H1 (cell line): ENCODE results near the gene HOXD12. TPM values are rescaled to one million over a fixed set of nuclear protein-coding genes. Genes with fewer than 3 reads are reported as not detected.

ENCODE experiments used
- CTCF ChIA-PET: fragments of 300-600 bp; sonication (Branson Sonifier 250); formaldehyde crosslinking; loops from one replicate; lab custom pipeline; 2021; ENCODE audit not compliant: partially characterized antibody; lab: Charles Lee
- POLR2A ChIA-PET: fragments of 300-600 bp; sonication (Branson Sonifier 250); formaldehyde crosslinking; loops from one replicate; lab custom pipeline; 2021; ENCODE audit warnings: inconsistent platforms; ENCODE audit not compliant: partially characterized antibody; lab: Charles Lee
- DNase-seq, 2 experiments: peaks; one replicate each; pipeline versions ENCODE4 v3.0.0 to v3.0.0-alpha.2; 2010 to 2022; ENCODE audit warnings: low spot score in 2 of 2, low read depth in 1 of 2, mixed read lengths in 1 of 2
- FAIRE-seq: peaks from 2 replicates; lab custom pipeline; 2011; peaks lifted over from hg19 to GRCh38; lab: Jason Lieb, UNC
- H2AFZ ChIP-seq: 2 replicates; pipeline ENCODE4 v1.8.1; 2012; ENCODE audit warnings: low read length, inconsistent platforms
- H2AK5ac ChIP-seq: 2 replicates; pipeline ENCODE4 v1.6.1; 2013; ENCODE audit warnings: low read depth, low read length
- H2BK120ac ChIP-seq: replicated peaks from 2 replicates; pipeline ENCODE3; 2013; ENCODE audit warnings: low read depth, low read length, inconsistent platforms
- H2BK12ac ChIP-seq: 2 replicates; pipeline ENCODE4 v1.6.1; 2013; ENCODE audit warnings: low read depth, low read length
- H2BK15ac ChIP-seq: 2 replicates; pipeline ENCODE4 v1.6.1; 2013; ENCODE audit warnings: low read length
- H2BK20ac ChIP-seq: 2 replicates; pipeline ENCODE4 v1.6.1; 2013; ENCODE audit warnings: low read length
- H2BK5ac ChIP-seq: 2 replicates; pipeline ENCODE4 v1.6.1; 2013; ENCODE audit warnings: low read depth, low read length
- H3K14ac ChIP-seq: 2 replicates; pipeline ENCODE4 v1.6.1; 2013; ENCODE audit warnings: inconsistent platforms; ENCODE audit not compliant: insufficient read length
- H3K18ac ChIP-seq: 2 replicates; pipeline ENCODE4 v1.6.1; 2013; ENCODE audit warnings: low read length; ENCODE audit errors: extremely low read depth
- H3K23ac ChIP-seq: 2 replicates; pipeline ENCODE4 v1.6.1; 2013; ENCODE audit warnings: inconsistent platforms; ENCODE audit not compliant: insufficient read length
- H3K23me2 ChIP-seq: 2 replicates; pipeline ENCODE4 v1.6.1; 2013; ENCODE audit warnings: low read depth, low read length
- H3K27ac ChIP-seq: 2 replicates; pipeline ENCODE4 v1.6.1; 2011; ENCODE audit warnings: low read depth, low read length, inconsistent platforms
- H3K27me3 ChIP-seq, 4 experiments: replicated peaks in 1 of 4; 1 replicate in 1 of 4; 2 replicates in 3 of 4; pipeline versions ENCODE4 v1.6.1 to v1.8.1; 2011 to 2013; ENCODE audit warnings: low read length in 3 of 4, mild to moderate bottlenecking in 3 of 4, inconsistent platforms in 2 of 4, mixed read lengths in 2 of 4, moderate library complexity in 1 of 4; ENCODE audit not compliant: control insufficient read depth in 3 of 4, insufficient read depth in 3 of 4; ENCODE audit errors: extremely low read depth in 1 of 4
- H3K36me3 ChIP-seq, 4 experiments: 2 replicates each; pipeline versions ENCODE4 v1.6.1 to v1.8.1; 2011 to 2013; ENCODE audit warnings: mild to moderate bottlenecking in 4 of 4, low read length in 3 of 4, moderate library complexity in 2 of 4, control low read depth in 1 of 4, inconsistent platforms in 1 of 4; ENCODE audit not compliant: insufficient read depth in 4 of 4, control insufficient read depth in 2 of 4
- H3K4ac ChIP-seq: replicated peaks from 2 replicates; pipeline ENCODE3; 2013; ENCODE audit warnings: low read length, low read depth, mixed read lengths, inconsistent platforms; ENCODE audit not compliant: insufficient read length
- H3K4me1 ChIP-seq, 4 experiments: replicated peaks in 1 of 4; 1 replicate in 1 of 4; 2 replicates in 3 of 4; pipeline versions ENCODE4 v1.6.1 to v1.8.1; 2011 to 2013; ENCODE audit warnings: low read length in 3 of 4, inconsistent platforms in 2 of 4, mixed read lengths in 1 of 4; ENCODE audit not compliant: insufficient read depth in 4 of 4, control insufficient read depth in 3 of 4
- H3K4me2 ChIP-seq, 2 experiments: 2 replicates each; pipeline versions ENCODE4 v1.6.1 to v1.8.1; 2011 to 2013; ENCODE audit warnings: low read depth in 2 of 2, low read length in 2 of 2, control low read depth in 1 of 2, inconsistent platforms in 1 of 2, mild to moderate bottlenecking in 1 of 2; ENCODE audit not compliant: insufficient read depth in 1 of 2
- H3K4me3 ChIP-seq, 4 experiments: fragments of 200-600, 300-600 bp in 1 of 4; sonication (generic), shearing (Covaris generic), sonication (Bioruptor Twin) in 1 of 4; 2 replicates each; pipeline versions ENCODE4 v1.5.1 to v1.8.1; 2011 to 2016; ENCODE audit warnings: low read length in 4 of 4, low read depth in 3 of 4, control low read depth in 2 of 4, inconsistent platforms in 2 of 4, mild to moderate bottlenecking in 2 of 4, mixed read lengths in 1 of 4, moderate library complexity in 1 of 4; ENCODE audit not compliant: insufficient read depth in 2 of 4; ENCODE audit errors: extremely low read depth in 1 of 4
- H3K56ac ChIP-seq: replicated peaks from 2 replicates; pipeline ENCODE3; 2013; ENCODE audit warnings: low read depth, mild to moderate bottlenecking, mixed read lengths, low read length, inconsistent platforms; ENCODE audit not compliant: insufficient read length
- H3K79me1 ChIP-seq: 2 replicates; pipeline ENCODE4 v1.6.1; 2013; ENCODE audit warnings: low read depth, low read length, control low read depth
- H3K79me2 ChIP-seq, 2 experiments: 2 replicates each; pipeline versions ENCODE4 v1.6.1 to v1.8.1; 2012 to 2013; ENCODE audit warnings: low read length in 2 of 2, mild to moderate bottlenecking in 2 of 2, inconsistent platforms in 1 of 2; ENCODE audit not compliant: insufficient read depth in 2 of 2, control insufficient read depth in 1 of 2
- H3K9ac ChIP-seq, 4 experiments: replicated peaks in 1 of 4; 1 replicate in 1 of 4; 2 replicates in 3 of 4; pipeline versions ENCODE4 v1.6.1 to v1.8.1; 2011 to 2013; ENCODE audit warnings: low read depth in 3 of 4, low read length in 3 of 4, control low read depth in 2 of 4, mild to moderate bottlenecking in 2 of 4, moderate library complexity in 2 of 4, inconsistent platforms in 1 of 4; ENCODE audit errors: extremely low read depth in 1 of 4
- H3K9me3 ChIP-seq, 2 experiments: 2 replicates each; pipeline versions ENCODE4 v1.6.1 to v1.8.1; 2012 to 2013; ENCODE audit warnings: mild to moderate bottlenecking in 2 of 2, moderate library complexity in 2 of 2, control low read depth in 1 of 2, inconsistent platforms in 1 of 2, low read depth in 1 of 2, low read length in 1 of 2, mixed read lengths in 1 of 2; ENCODE audit not compliant: insufficient read depth in 2 of 2
- H4K20me1 ChIP-seq, 2 experiments: replicated peaks in 1 of 2; 2 replicates each; pipeline versions ENCODE3 to v1.8.1; 2011 to 2013; ENCODE audit warnings: inconsistent platforms in 2 of 2, low read length in 2 of 2, mild to moderate bottlenecking in 1 of 2; ENCODE audit not compliant: insufficient read depth in 2 of 2, control insufficient read depth in 1 of 2
- H4K5ac ChIP-seq: 2 replicates; pipeline ENCODE4 v1.6.1; 2013; ENCODE audit warnings: low read length, low read depth, mixed read lengths, inconsistent platforms; ENCODE audit not compliant: insufficient read length
- H4K8ac ChIP-seq: 2 replicates; pipeline ENCODE4 v1.8.0; 2013; ENCODE audit warnings: mild to moderate bottlenecking, moderate library complexity, low read length, inconsistent platforms; ENCODE audit not compliant: insufficient read depth; ENCODE audit errors: extremely low read depth
- H4K91ac ChIP-seq: replicated peaks from 2 replicates; pipeline ENCODE3; 2013; ENCODE audit warnings: low read length, mixed read lengths, inconsistent platforms; ENCODE audit not compliant: insufficient read length
- CTBP2 ChIP-seq: IDR thresholded peaks from 2 replicates; pipeline ENCODE4 v1.7.0; 2011; ENCODE audit warnings: borderline replicate concordance, mild to moderate bottlenecking, moderate library complexity, mixed read lengths, low read length; ENCODE audit not compliant: insufficient read depth, insufficient read length
- SAP30 ChIP-seq: fragments of 300-600 bp; sonication (generic); IDR thresholded peaks from 2 replicates; pipeline ENCODE4 v1.7.1; 2012; ENCODE audit warnings: low read length, moderate library complexity, mild to moderate bottlenecking, inconsistent platforms; ENCODE audit not compliant: insufficient read depth, insufficient replicate concordance
- WGBS, 2 experiments: shearing (Covaris generic) in 1 of 2; methylation state at CpG; one replicate each; pipeline versions ENCODE4 v1.1.6 to v1.1.7; 2013 to 2015; ENCODE audit warnings: low lambda C conversion rate in 2 of 2, mixed read lengths in 2 of 2, inconsistent platforms in 1 of 2, low coverage in 1 of 2, missing lambda C conversion rate in 1 of 2; ENCODE audit not compliant: insufficient replicate concordance in 2 of 2, insufficient coverage in 1 of 2, insufficient read length in 1 of 2; ENCODE audit errors: extremely low coverage in 1 of 2, missing lambda C conversion rate in 1 of 2; 5-methylcytosine and 5-hydroxymethylcytosine counted together
- polyA plus RNA-seq, 7 experiments: library from polyadenylated mRNA; depleted of rRNA in 3 of 7; stranded (reverse) in 5 of 7; unstranded in 2 of 7; fragments of >200 nt in 5 of 7; fragments of 200-250 nt in 2 of 7; gene quantifications; 1 replicate in 5 of 7; 2 replicates in 1 of 7; 4 replicates in 1 of 7; pipeline versions ENCODE4 v1.2.1 to v1.2.3, GENCODE V29; 2011 to 2013; ENCODE audit warnings: missing spikeins in 2 of 7, mixed read lengths in 2 of 7
- total RNA-seq: library from RNA; stranded (reverse); fragmentation: NEBNext Ultra II Directional; extraction: Animal tissue kit (Norgen Biotek cat#: 25700); gene quantifications from 2 replicates; pipeline ENCODE4 v1.2.1, GENCODE V29; 2021

The HOXD12 gene
- total and polyA plus RNA-seq, 2 of the 8 experiments (the other 6 are each of a cell fraction or from before 2014, with no cell fraction given) = not detected

- peaks cover 96 to 100% (median 99%) of the 10 kb centered on the region in 4 experiments for H3K27me3 ChIP-seq
These were observed 26.1 kb downstream of the HOXD12 start for GRCh38 chr2:176125772-176126054.

More at GRCh38 chr2:176125772-176126054, 26.1 kb downstream of the HOXD12 start:
- Histone ChIP-seq H2BK12ac (no peak overlapping the region), H3K79me2 (no peaks in the 10 kb centered on the region), H3K36me3 (peaks cover 0 to 31% (median 0%) of the 10 kb centered on the region in 4 experiments; a peak in 1 of 8 replicates), H3K4ac (no peak overlapping the region), H2BK15ac (no peak overlapping the region), H4K20me1 (peaks cover 20 to 29% of the 10 kb centered on the region in 2 experiments), H3K18ac (no peak overlapping the region), H2AFZ (no peak overlapping the region), H3K9ac (no peak overlapping the region), H4K5ac (no peak overlapping the region), H3K9me3 (no peaks in the 10 kb centered on the region; a peak in 1 of 4 replicates), H4K91ac (no peak overlapping the region), H3K4me2 (no peak overlapping the region), H2AK5ac (no peak overlapping the region), H3K56ac (no peak overlapping the region), H3K14ac (no peak overlapping the region), H2BK20ac (no peak overlapping the region), H3K27ac (no peak overlapping the region), H3K79me1 (no peaks in the 10 kb centered on the region), H3K4me3 (no peak overlapping the region), H2BK120ac (no peak overlapping the region), H2BK5ac (no peak overlapping the region), H3K4me1 (peaks cover 0 to 18% (median 9%) of the 10 kb centered on the region in 4 experiments; a peak in 6 of 7 replicates), H4K8ac (no peak overlapping the region), H3K23ac (no peak overlapping the region), H3K23me2 (peaks cover 2% of the 10 kb centered on the region; the same call in 1 of the 2 replicates)
- FAIRE-seq (no peak), DNase-seq (no peak)
- ChIA-PET POLR2A (interaction anchor here (0.8 kb wide), 1 partner anchor 15 kb away, joined by 3 read pairs; no protein-coding TSS in a partner anchor), CTCF (interaction anchor here (0.8 to 6.2 kb wide), 12 partner anchors 9 to 1023 kb away, joined by 3 to 72 read pairs (median 12); partner anchors contain the start of gene HOXD10)
- 26% methylated on average over 6 of the region's 6 CpGs; no CpG with 5 or more reads in 1 of the 2 experiments for WGBS, 2 experiments
- TF ChIP-seq CTBP2 (no peak), SAP30 (no peak)
